Measurements from ENCODE around the gene CCDC197. TPM values are rescaled to one million over a fixed set of nuclear protein-coding genes. Genes with fewer than 3 reads are reported as not detected.

CCDC197 gene
- total RNA-seq, 2 donors from 2014 or later = not detected

- DNase-seq (ENCODE audit: low spot score) = no peak
- intact Hi-C loops (cut with DNase I) = no loop called here
These were observed 50.5 kb downstream of the CCDC197 start for GRCh38 chr14:94047581-94047980.

DNA sequence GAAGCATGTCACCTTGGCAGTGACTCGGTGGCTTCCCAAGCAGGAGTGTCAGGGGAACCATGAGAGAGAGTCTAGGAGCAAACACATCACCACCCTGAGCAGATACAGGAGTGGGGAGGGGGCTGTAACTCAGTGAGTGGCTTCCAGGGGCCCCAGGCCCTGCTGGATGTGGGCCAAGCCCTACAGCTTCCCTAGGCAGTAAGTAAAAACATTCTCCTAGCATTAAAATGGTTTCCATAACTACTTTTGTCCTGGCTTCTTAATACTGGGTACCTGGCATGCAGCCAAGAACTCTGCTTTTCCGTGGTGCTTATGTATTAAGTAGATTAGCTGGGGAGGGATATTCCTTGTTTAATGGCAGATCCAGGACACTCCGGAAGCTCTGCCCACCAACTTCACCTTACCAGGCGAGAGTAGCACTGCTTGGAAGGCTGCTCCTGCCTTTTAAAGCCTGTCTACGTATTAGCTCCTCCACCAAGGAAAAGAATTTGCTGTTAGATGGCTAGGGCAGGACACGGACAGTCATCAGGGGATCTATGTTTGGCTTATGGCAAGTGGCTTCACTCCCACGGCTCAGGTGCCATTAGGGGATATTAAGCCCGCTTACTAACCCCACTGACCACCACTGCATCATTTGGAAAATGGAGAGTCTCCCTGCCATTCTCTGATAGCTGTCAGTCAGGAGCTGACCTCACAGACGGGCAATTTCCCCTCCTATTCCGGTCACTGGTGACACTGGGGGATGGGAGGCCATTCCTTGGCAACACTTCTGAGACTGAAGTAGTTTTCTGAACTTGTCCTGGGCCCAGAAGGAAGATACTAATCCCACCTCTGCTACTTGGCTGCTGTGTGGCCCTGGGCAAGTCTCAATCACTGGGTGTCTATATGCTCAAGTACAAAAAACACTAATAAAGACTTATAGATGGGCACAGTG lies 51.9 kb downstream of the CCDC197 start:
- intact Hi-C loops (cut with DNase I) = no loop called here
- no peak for DNase-seq (ENCODE audit: low spot score)

DNA sequence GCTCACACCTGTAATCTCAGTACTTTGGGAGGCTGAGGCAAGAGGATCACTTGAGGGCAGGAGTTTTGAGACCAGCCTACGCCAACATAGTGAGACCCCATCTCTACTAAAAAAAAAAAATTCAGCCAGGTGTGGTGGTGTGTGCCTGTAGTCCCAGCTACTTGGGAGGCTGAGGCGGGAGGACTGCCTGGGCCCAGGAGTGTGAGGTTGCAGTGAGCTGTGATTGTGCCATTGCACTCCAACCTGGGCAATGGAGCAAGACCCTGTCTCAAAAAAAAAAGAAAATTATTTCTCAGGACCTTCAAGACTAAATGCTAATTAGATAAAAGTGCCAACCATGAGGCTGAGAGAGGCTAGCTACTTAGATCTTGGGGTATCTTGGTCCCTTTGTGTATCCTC lies 52.5 kb downstream of the CCDC197 start:
- DNase-seq (ENCODE audit: low spot score) = no peak
- intact Hi-C loops (cut with DNase I) = loop anchor here in 1 of 2 donors (5.0 kb wide), 1 partner anchor 88 kb away; no protein-coding TSS in a partner anchor

- intact Hi-C loops (cut with DNase I) = loop anchor here in 1 of 2 donors (5.0 kb wide), 1 partner anchor 87 kb away; no protein-coding TSS in a partner anchor
- no peak for DNase-seq (ENCODE audit: low spot score)
These were observed 53.3 kb downstream of the CCDC197 start for GRCh38 chr14:94050231-94050880.

DNA sequence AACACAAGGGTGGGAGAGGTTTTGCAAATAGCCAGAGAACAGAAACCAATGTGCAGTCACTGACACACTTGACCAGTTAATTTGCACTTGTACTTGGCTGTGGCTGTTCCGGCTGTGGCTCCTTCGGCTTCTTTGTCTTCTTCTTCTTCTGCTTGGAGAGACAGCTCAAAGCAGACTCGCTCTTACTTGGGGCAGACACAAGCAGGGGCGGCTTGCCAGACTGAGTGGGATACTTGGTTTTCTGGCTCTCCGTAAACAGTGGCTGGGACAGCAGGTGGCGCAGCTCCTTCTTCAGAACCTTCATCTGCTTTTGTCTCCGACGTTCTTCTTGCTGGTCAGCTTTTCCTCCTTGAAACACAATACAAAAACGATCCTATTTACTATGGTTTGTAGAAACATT lies 54.0 kb downstream of the CCDC197 start:
- no peak for DNase-seq (ENCODE audit: low spot score)
- intact Hi-C loops (cut with DNase I) = loop anchor here in 1 of 2 donors (5.0 kb wide), 1 partner anchor 86 kb away; no protein-coding TSS in a partner anchor

GRCh38 chr14:94051779-94052178 lies 54.7 kb downstream of the CCDC197 start:
- DNase-seq (ENCODE audit: low spot score) = no peak
- intact Hi-C loops (cut with DNase I) = loop anchor here in 1 of 2 donors (5.0 kb wide), 1 partner anchor 86 kb away; no protein-coding TSS in a partner anchor

GRCh38 chr14:94052199-94052598 lies 55.1 kb downstream of the CCDC197 start:
- DNase-seq (ENCODE audit: low spot score) = no peak
- intact Hi-C loops (cut with DNase I) = loop anchor here in 1 of 2 donors (5.0 kb wide), 1 partner anchor 85 kb away; no protein-coding TSS in a partner anchor

- intact Hi-C loops (cut with DNase I) = loop anchor here in 1 of 2 donors (5.0 kb wide), 1 partner anchor 85 kb away; no protein-coding TSS in a partner anchor
- no peak for DNase-seq (ENCODE audit: low spot score)
These were observed 55.6 kb downstream of the CCDC197 start for GRCh38 chr14:94052662-94053061.

DNA sequence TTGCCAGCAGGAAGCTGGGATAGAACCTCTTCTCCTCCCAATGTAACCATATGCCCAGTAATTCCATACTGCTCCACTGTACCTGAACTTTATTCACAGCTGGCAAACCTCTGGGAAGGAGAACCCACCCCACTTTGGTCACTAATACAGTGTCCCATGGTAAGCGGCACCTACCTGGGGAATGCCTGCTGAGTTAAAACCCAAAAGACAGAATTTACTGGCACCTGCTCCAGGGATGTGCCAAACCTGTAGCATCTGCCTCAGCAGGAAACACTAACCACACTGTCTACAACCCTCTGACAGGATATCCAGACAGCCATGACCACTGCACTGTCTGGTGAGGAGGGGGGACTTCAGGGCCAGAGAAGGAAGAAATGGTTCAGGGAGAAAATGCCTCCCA lies 57.3 kb downstream of the CCDC197 start:
- no peak for DNase-seq (ENCODE audit: low spot score)
- intact Hi-C loops (cut with DNase I) = loop anchor here in 1 of 2 donors (5.0 kb wide), 1 partner anchor 83 kb away; no protein-coding TSS in a partner anchor

DNA sequence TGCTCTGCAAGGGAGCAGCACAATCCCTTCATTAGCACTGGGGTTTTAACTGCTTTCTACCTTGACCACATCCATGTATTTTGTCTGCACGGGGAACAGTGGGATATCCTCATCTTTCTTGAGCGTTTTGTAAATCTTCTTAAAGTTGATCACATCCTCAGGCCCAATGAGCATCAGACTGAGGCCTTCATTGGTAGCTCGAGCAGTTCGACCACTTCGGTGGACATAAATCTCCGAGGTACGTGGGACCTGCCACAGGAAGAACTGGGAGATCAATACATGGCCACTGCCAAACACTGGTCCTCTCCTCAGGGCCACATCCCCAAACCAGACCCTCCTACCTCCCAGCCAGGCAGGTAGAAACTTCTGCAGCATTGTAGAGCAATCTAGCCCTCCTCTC lies 57.8 kb downstream of the CCDC197 start:
- intact Hi-C loops (cut with DNase I) = loop anchor here in 1 of 2 donors (5.0 kb wide), 1 partner anchor 82 kb away; no protein-coding TSS in a partner anchor
- DNase-seq (ENCODE audit: low spot score) = no peak

GRCh38 chr14:94056579-94057308 lies 59.6 kb downstream of the CCDC197 start:
- DNase-seq (ENCODE audit: low spot score) = no peak
- intact Hi-C loops (cut with DNase I) = no loop called here

GRCh38 chr14:94058128-94058673 lies 61.1 kb downstream of the CCDC197 start:
- intact Hi-C loops (cut with DNase I) = no loop called here

More at GRCh38 chr14:94058128-94058673, 61.1 kb downstream of the CCDC197 start:
- DNase-seq (ENCODE audit: low spot score) = no peak

Small RNA genes lying within 50 kb of the gene (microRNA-seq; reads per million reads assigned to microRNA genes)
- gene MIR4506 (ENCODE audit: borderline microRNAs expressed in 2 of 2) = 0 to 0.52 reads per million in 2 donors

Other genes with a start within 250 kb of the CCDC197 start
- gene PRIMA1, start 208.8 kb upstream of the CCDC197 start, total RNA-seq = 1 to 10 TPM; 5.0 to 9.6 TPM
- gene FAM181A, start 70.0 kb upstream of the CCDC197 start, total RNA-seq = not detected
- gene ASB2, start 20.7 kb upstream of the CCDC197 start, total RNA-seq = 10 to 100 TPM; 60.0 to 66.5 TPM
- 1 to 10 TPM in 1 of 2 donors, under 1 TPM in 1; 0.37 to 1.2 TPM for gene OTUB2, start 29.0 kb downstream of the CCDC197 start, total RNA-seq
- gene DDX24, start 83.9 kb downstream of the CCDC197 start, total RNA-seq = 100 to 1,000 TPM; 166 to 175 TPM
- 10 to 100 TPM; 11.2 to 21.7 TPM for gene IFI27L1, start 84.0 kb downstream of the CCDC197 start, total RNA-seq
- gene IFI27, start 113.4 kb downstream of the CCDC197 start, total RNA-seq = 100 to 1,000 TPM; 122 to 282 TPM
- 10 to 100 TPM; 39.7 to 43.1 TPM for gene IFI27L2, start 132.3 kb downstream of the CCDC197 start, total RNA-seq
- under 1 TPM; 0.32 to 0.38 TPM for gene PPP4R4, start 177.0 kb downstream of the CCDC197 start, total RNA-seq